ENCODE results near the gene LOXHD1.
A peak's percentile ranks its signal among the peaks of the same experiment; 100 is the strongest.

Gene LOXHD1

DNA sequence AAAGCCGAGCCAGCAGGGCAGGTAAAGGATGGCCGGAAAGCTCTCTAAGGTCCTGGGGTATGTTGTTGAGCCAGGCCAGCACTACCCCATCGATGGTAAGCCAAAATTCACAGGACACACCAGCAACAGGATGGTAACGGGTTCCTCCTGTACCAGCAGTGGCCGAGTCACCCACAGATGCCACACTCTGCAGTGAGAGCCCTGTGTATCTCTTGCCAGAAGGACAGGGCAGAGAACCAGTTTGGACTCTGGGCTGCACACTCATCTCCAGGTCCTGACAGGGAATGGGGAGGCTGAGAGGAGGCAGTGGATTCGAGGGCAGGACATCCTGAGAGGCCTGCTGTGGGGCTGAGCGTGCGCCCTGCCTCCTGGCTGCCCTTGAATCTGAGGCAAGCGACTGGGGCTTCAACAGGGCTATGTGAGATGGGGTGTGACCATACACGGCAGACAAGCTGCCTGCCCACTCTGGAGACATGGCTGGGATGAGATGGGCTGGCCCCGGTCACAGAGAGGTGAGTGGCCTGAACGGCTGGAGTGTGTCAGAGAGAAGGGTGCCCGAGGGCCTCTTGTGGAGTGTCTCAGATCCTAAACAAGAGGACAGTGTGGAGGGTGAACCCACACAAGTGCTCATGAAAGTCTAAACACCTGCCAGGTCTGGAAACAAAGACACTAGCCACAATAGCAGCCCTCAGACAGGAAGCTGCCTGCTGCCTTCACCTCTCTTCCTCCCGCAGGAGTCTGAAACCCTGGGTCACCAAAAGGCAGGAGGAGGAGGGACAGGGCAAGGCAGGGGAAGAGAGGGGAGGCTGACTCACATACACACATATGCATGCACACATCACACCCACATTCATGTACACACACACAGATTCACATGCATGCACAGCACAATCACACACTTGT, 182.3 kb downstream of the LOXHD1 start:
- no peak for DNase-seq

DNA sequence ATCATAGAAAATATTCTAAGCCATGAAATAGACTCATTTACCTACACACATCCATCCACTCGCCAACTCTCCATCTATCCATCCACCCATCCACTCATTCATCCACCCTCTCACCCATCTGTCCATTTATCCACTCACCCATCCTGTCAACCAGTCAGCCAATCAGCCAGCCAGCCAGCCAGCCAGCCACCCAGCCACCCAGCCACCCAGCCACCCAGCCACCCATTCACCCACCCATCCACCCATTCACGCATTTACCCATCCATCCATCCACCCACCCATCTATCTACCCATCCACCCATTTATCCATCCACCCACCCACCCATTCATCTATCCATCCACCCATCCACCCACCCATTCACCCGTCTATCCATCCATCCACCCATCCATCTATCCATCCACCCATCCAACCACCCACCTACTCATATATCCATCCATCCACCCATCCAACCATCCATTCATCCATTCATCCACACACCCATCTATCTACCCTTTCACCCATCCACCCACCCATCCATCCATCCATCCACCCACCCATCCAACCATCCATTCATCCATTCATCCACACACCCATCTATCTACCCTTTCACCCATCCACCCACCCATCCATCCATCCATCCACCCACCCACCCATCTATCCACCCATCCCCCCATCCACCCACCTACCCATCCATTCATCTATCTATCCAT, 185.1 kb downstream of the LOXHD1 start:
- DNase-seq: no peak

DNA sequence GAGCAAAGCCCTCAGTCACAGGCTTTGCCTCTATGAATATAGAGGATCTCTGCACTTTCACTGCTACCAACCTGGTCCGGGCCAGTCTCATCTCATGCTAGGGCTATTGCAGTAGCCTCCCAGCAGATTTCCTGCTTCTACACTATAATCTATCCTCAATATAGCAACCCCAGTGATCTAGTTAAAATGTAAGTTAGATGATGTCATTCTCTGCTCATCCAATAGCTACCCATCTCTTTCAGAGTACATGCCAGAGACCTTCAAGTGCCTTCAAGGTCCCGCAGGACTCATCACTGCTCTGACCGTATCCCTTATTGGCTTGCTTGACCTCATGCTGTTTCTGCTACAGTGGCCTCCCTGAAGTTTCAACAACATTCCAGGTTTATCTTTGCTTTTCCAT, 186.3 kb downstream of the LOXHD1 start:
- DNase-seq: no peak

DNA sequence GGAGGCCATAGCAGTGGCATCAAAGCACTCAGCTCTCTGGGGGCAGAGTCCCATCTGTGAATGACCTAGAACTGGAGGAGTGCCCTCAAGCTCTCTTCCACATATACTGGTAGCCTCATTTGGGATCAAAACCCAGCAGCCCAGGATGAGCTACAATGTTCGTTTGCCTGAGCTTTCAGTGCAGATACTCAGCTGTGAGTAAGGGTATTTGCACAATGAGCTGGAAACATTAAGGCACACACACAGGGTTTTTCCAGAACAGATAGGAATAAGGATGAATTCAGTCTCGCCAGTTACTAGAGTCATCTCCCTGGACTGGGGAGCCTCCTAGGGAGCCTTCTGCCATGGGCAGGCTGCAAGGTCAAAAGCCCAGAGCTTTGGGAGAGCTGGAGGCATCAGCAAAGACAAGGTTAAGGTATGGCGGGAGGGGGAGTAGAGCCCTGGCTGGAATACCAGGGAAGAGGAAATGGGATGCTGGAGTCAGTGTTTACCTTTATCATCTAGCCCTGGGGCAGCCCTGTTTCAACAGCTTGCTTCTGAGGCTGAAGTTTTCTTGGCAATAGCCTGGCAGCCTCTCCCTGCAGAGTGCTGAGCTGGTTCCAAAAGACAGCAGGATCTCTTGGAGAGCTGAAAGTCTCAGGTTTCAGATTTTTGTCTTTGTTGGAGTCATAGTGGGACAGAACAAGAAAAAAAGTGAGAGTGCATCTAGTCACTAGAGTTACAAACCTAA, 187.7 kb downstream of the LOXHD1 start:
- no peak for DNase-seq

DNA sequence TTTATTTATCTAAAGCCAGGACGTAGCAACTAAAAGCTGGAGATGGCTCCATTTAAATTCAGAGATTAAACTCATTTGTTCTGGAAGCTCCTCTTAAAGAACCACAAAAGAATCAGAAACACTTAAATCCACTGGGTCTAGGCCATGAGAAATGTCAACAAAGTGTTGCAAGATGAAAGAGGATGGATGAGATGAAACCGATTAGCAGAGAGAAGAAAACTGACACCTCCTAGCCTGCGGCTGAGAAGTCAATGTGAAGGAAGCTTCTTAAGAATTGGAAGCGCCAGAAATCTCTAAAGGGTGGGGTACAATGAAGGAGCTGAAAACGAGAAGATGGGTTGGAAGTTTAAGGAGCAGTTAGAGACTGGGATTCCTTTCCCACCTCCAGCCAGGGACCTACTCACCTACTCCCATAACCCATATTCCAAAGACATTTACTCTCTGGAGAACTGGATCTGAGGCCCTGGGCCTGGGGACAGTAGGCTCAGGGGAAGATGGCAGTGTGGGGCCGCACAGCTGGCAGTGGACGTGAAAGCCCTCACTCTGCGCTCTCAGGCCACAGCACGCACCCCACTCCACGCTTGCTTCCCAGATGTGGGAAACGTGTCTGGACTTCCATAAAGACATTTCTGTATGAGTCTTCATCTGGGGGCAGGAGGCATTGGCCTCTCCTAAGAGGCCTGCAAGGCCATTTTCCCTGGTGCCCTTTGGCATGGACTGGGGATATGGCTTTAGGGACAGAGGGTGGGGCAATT, 188.4 kb downstream of the LOXHD1 start:
- DNase-seq: no peak

DNA sequence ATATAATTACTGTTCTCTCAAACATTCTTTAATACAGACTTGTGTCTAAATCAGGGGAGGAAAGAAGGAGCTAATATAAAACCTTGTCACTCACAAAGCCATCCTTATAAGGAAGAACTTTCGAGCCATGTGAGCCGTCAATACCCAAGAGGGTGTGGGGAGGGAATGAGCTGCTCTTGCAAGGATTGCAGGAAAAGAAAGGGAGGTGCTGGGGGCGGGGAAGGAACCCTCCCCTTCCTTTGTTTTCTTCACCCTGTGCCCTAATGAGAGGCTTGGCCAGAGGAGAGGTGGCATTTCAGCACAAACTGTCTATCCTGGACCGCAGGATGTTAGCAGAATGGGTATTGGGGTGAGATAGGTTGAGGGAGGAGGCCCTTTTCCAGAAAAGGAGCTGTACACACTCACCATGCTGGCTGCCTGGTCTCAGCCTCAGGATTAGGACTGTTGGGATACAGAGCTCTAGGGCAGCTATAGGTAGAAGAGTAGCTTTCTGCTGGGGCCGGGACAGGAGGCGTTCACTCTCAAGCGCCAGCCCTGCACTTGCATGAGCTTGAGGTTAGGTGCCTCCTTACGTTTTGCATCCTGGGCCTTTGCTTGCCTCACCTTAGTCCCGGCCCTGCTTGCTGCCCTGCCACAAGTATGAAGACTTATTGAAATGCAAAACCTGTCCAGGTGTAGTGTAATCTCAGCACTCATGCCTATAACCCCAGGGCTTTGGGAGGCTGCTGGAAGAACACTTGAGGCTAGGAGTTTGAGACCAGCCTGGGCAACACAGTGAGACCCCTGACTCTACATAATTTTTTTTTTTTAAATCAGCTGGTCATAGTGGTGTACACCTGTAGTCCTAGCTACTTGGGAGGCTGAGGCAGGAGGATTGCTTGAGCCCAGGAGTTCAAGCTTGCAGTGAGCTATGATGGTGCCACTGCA, 190.5 kb downstream of the LOXHD1 start:
- no peak for DNase-seq

DNA sequence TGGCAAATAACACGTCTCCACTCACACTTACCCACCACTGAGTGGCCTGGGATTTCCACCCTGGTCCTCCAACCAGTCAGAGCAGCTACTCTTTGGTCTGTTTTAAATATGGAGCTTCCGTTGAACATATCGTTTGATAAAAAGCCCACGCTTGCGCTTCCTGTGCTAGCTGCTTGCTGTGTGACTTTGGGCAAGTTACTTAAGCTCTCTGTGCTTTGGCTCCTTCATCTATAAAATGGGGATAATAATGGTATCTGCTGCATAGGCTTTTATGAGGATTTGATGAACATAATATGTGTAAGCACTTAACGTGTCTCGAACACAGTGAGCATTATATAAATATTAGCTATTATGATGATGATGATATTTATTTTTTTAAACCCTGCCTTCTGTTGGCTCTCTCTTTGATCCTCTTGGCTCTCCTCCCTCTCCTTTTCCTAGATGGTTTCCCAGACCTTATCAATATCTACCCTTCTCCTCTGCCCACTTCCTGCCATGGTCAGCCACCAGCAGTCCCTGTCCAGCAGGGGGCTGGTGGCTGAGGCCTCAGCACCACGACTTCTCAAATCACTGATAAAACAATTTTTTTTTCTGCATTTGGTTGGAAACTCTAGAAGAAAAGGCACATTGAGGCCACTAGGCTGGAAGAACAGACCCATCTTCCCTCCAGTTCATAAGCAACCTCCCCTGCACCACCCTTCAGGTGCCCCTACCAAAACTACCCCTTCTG, 191.9 kb downstream of the LOXHD1 start:
- no peak for DNase-seq

DNA sequence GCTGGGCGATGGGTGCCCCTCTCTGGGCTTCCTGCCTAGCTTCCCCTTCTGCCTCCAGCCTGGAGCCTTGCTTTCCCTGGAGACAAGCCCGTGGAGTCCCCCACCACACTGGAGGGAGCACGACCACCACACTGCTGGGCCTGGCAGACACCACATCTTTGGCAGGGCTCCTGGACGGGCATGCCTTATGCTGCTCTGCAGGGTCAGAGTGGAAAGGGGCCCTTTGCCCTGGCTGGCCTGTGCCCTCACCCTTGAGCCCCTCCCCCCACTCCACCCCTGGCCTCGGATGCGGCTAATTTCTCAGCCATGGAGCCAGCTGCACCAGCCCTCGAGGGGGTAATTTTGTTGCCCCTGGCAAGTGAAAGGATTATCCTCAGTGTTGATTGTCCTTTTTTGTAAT, 194.5 kb downstream of the LOXHD1 start:
- no peak for DNase-seq

DNA sequence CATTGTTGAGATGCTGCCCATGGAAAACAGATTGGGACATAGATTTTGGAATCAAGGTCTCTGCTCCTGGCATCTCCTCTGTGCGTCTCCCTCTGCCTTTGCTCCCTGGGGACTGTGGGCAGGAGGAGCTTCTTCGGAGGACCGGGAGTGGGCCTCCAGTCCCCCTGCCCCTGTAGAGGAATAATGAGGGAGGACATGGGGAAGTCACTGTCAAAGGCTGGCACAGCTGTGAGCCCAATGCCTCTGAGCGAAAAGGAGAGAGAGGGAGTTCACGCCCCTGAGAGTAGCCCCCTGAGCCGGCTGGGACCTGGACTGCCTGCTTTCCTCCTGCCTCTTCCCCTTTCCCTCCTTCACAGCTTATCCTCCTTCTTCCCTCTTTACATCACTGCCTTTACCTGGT, 195.0 kb downstream of the LOXHD1 start:
- DNase-seq: no peak

DNA sequence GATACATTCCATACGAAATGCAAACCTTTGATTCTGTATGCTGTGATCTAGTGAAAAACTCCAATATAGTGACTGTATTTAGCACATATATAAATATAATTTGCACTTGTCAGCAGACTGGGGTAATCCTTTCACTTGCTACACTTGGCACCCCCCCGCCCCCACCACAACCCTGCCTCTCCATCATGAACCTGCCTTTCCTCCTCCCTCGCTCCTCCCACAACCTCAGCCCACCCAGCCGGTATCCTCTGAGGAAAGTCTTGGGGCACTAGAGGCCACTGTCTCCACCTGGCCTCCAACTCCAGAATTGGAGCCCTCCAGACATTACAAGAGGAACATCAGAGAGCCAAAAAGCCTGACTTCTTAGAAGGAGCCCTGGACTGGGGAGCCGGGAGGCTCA, 196.3 kb downstream of the LOXHD1 start:
- DNase-seq: no peak

DNA sequence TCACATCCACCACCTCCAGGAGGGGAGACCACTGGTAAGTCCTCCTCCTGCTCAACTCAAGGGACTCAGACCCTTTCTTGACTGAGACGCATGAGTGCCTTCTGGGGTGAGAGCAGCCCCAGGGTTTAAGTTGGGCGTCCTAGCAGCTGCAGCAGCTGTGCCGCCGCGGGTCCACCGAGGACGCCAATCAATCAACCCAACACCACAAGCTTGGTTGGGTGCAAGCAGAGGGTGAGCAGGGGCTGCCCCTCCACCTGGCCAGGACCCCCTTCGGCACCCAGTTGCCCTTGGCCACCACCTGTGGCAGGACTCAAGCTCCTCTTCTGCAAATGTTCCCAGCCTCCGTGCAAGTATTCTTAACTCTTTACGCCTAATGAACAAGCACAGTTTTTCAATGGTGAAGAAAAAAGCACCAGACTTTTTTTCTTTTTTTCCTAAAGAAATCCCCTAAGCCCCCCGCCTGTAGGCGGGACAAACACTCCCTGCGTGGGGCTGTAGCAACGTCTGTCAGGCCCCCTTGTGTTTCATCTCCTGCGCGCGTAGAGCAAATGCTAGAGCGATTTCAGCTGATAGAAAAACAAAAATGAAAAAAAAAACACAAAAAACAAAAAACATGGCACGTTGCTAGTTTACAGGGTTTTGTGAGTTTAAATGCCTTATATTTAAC, 197.1 kb downstream of the LOXHD1 start:
- no peak for DNase-seq

DNA sequence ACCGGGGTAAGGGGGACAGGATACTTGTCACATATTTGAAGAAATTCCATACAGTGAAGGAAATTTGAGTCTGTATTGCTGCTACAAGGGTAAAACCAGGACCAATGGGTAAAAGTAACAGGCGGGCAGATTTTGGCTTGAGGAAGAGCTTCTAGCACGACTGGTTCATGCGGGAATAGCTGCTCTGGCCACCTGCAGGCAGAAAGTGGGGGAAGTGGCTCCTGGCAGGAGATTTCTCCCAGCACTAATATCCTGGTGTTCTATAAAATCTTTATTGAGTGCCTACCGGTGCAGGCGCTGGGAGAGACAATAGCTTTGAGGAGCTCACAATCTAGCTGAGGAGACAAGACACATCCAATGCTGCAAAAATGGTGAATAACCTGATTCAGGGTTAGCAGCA, 198.5 kb downstream of the LOXHD1 start:
- no peak for DNase-seq

DNA sequence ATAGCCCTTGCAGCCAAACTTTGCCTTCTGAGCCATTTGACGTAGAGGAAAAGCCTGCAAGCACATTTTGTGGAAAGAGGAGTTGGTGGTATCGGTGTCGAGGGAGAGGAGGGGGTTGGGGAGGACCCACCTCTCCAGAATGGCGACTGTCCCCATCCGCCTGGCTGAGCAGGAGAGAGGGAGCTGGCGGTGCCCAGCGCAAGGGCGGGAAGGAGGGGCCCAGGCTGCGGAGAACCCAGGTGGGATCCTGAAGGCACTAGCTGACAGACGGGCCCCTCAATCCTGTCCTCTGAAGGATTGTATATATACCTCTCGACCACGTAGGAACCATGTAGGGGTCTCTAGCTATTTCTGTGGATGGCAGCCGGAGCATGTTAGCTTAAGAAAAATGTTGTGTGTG, 200.3 kb downstream of the LOXHD1 start:
- DNase-seq: no peak

DNA sequence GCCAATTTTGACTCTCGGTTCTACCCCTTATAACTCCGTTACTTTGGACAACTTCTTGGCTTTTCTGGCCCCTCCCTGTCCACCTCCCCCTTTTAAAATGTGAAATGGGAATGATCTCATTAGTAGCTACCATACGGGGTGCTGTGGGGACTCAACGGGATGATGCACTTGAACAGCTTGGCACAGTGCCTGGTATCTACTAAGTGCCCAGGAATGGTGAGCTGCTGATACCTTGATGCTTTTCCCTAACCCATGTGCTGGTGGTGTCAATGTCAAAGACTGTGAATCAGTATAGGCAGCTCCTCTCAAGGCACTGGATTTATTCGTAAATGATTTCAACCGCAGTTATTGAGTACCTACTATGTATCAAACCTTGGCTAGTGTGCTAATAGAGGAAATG, 204.2 kb downstream of the LOXHD1 start:
- DNase-seq: peak; percentile 19

DNA sequence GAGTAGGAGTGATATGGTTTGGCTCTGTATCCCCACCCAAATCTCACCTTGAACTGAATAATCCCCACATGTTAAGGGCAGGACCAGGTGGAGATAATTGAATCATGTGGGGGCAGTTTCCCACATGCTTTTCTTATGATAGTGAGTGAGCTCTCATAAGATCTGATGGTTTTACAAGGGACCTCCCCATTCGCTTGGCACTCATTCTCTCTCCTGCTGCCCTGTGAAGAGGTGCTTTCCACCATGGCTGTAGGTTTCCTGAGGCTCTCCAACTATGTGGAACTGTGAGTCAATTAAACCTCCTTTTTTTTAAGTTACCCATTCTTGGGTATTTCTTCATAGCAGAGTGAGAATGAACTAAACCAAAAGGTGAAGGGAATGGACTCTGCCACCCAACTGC, 207.5 kb downstream of the LOXHD1 start:
- no peak for DNase-seq

DNA sequence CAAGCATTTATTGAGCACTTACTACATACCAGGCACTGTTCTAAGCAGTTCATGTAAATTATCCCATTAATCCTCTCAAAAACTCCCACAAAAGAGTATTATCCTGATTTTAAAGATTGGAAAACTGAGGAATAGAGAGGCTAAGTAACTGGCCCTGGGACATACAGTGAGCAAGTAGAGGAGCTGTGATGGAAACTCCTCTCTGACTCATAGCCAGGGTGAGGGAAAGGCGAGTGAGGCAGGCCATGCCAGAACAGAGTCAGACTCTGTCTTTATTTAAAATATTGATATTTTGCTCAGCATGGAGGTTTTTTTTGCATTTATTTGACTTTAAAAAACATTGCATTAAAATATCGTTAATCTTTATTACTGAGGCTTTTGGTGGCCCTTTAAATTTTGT, 208.0 kb downstream of the LOXHD1 start:
- no peak for DNase-seq

DNA sequence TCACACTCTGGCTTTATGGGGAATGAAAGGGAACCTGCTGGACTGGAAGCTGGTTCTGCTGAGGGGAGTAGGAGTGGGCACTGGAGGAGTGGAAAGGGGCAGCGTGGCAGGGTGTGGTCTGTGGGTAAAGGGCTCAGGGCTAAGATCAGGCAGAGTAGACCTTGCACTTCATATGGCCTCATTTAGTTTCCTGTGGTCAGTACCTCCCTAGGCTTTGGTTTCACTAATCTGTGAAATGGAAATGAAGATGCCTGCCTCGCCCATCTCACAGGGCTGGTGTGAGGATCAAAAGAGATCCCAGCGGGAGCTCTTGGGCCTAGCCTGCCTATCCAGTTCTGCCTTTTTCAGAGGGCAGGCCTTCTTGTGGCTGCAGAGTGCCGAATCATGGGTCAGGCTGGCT, 208.7 kb downstream of the LOXHD1 start:
- DNase-seq: no peak

DNA sequence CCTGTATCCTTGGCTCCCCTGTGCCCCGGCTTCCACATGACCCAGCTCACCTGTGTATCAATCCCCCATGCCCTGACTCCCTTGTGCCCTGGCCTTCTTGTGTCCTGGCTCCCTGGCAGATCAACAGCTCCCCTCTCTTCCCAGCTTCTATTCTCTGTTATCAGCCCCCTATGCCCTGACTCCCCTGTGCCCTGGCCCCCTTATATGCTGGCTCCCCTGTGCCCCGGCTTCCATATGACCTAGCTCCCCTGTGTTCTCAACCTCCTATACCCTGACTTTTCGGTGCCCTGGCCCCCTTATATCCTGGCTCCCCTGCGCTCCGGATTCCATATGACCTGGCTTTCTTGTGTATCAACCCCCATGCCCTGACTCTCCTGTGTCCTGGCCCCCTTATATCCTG, 209.2 kb downstream of the LOXHD1 start:
- DNase-seq: no peak

DNA sequence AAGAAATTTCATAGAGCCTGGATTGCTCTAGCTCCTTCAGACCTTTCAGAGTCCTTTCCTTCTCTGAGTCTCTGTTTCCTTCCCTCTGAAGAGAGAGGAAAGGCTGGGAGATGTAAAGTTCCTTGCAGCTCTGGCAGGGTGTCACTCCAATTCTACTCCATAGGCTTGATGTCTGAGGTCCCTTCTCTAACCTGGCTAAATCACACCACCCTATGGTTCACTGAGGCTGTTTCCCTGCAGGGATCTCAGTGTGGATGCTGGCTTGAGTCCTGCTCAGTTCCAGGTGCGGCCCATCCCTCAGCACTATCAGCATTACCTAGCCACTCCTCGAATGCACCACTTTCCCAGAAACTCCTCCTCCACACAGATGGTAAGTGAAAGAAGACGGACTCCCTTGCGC, 209.7 kb downstream of the LOXHD1 start:
- DNase-seq: no peak

DNA sequence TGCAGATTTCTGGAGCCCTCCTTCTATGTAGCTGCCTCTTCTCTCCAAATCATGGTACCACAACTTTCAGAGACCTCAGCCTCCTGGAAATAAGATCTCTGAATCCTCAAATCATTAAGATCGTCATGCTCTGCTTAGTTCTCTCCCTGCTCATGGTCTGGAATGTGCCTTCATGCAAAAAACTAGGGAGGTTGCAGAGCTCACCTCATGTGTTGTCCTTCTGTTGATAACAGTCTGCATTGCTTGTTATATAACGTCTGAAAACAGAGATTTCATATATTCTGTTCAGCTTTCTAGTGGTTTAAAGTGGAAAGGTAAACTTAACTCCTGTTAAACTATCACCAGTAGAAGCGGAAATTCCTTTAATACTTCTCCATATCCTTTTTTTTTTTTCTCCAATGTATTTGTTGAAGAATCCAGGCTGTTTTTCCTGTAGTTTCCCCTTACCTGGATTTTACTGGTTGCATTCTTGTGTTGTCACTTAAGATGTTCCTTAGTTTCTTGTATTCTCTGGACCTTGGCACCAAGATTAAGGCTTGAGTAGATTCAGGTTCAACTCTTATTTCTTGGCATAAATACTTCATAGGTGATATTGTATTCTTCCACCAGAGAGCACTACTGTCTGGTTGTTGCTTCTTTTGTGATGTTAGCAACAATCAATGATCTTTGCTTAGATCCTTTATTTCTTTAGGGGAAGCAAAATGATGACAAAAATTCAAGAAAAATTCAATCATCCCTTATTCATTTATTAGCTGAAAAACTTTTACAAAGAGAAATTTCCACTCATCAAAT, 211.3 kb downstream of the LOXHD1 start:
- no peak for DNase-seq
